Sigmoid colon (tissue), 7 donors: Measurements from ENCODE around the gene TEDC2. TPM values are rescaled to one million over a fixed set of nuclear protein-coding genes. Genes with fewer than 3 reads are reported as not detected.

ENCODE experiments used
- DNase-seq: peaks from one replicate; pipeline ENCODE4 v3.0.0-alpha.2; 2019
- H3K27ac ChIP-seq, 4 donors: fragments of 200-600 bp; sonication (generic); one replicate each; pipeline ENCODE4 v1.5.1; 2016 to 2019; ENCODE audit warnings: mild to moderate bottlenecking in 1 of 4
- H3K27me3 ChIP-seq, 3 donors: fragments of 200-600 bp; sonication (generic); one replicate each; pipeline ENCODE4 v1.5.1; 2019; ENCODE audit warnings: mild to moderate bottlenecking in 1 of 3
- H3K36me3 ChIP-seq, 4 donors: fragments of 200-600 bp; sonication (generic); one replicate each; pipeline ENCODE4 v1.5.1; 2016 to 2019
- H3K4me1 ChIP-seq, 4 donors: fragments of 200-600 bp; sonication (generic); one replicate each; pipeline ENCODE4 v1.5.1; 2017 to 2019
- H3K4me3 ChIP-seq, 4 donors: fragments of 200-600 bp; sonication (generic); one replicate each; pipeline ENCODE4 v1.5.1; 2017 to 2019; ENCODE audit warnings: mild to moderate bottlenecking in 2 of 4, moderate library complexity in 1 of 4
- H3K9me3 ChIP-seq, 4 donors: fragments of 200-600 bp in 3 of 4; sonication (generic) in 3 of 4; one replicate each; pipeline versions ENCODE4 v1.5.1 to v1.6.1; 2013 to 2019
- CTCF ChIP-seq, 4 experiments: fragments of 450-650 bp in 3 of 4; fragments of 200-600 bp in 1 of 4; IDR thresholded peaks; one replicate each; pipeline ENCODE4 v1.5.1; 2016 to 2019; ENCODE audit warnings: antibody characterized with exemption in 4 of 4, mild to moderate bottlenecking in 3 of 4, moderate library complexity in 2 of 4
- EP300 ChIP-seq, 4 donors: sonication (generic); formaldehyde crosslinking; IDR thresholded peaks; one replicate each; pipeline ENCODE4 v1.6.1; 2017; ENCODE audit warnings: antibody characterized with exemption in 4 of 4
- POLR2A ChIP-seq, 2 donors: fragments of 450-650 bp; IDR thresholded peaks; one replicate each; pipeline ENCODE4 v1.6.1; 2016; ENCODE audit warnings: antibody characterized with exemption in 2 of 2, mild to moderate bottlenecking in 2 of 2, moderate library complexity in 2 of 2
- POLR2AphosphoS5 ChIP-seq, 4 donors: sonication (generic); formaldehyde crosslinking; IDR thresholded peaks; one replicate each; pipeline ENCODE4 v1.6.1; 2017; ENCODE audit warnings: antibody characterized with exemption in 4 of 4
- WGBS, 2 donors: extraction: QIAGEN DNeasy Blood & Tissue Kit; methylation state at CpG; one replicate each; pipeline ENCODE4 v1.1.7; 2013; 5-methylcytosine and 5-hydroxymethylcytosine counted together
- intact Hi-C: fragments of 100-400 bp; cut with DNase I; formaldehyde crosslinking; loops from one replicate; pipeline ENCODE4 v1.15.1; 2023
- polyA plus RNA-seq, 3 donors: library from polyadenylated mRNA; stranded (reverse); fragments of 200-250 nt; gene quantifications; one replicate each; pipeline ENCODE4 v1.2.3, GENCODE V29; 2013
- total RNA-seq, 4 donors: library from RNA; depleted of rRNA; stranded (reverse); fragments of >200 nt; gene quantifications; one replicate each; pipeline ENCODE4 v1.1.0, GENCODE V29; 2016
- donor health status: healthy with polysubstance abuse.
- donor health status: Bipolar disorder and iron deficiency.
- donor health status: healthy.

The TEDC2 gene
- total and polyA plus RNA-seq, 7 donors = 0.60 to 10.6 (median 5.3) TPM; not detected in 3

DNA sequence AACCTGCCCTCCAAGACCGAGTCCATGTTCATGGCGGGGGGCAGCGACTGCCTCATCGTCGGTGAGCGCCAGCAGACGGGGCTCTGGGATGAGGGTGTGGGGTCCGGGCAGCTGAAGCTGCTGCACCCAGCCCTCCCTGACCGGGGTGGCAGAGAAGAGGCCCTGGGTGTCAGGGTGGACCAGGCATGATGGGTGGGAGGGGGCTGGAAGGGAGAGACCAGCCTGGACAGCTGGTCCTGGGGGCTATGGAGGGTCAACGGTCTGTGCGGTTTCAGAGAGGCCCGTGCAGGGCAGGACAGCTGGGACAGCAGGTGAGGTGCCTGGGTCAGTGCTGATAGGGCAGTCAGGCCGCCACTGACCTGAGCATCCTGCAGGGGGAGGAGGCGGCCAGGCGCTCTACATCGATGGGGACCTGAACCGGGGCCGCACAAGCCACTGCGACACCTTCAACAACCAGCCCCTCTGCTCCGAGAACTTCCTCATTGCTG is 40.6 kb downstream of the TEDC2 start:
- 87 to 90% methylated on average over 20 of the region's 20 CpGs for WGBS, 2 donors
- TF ChIP-seq EP300 (IDR thresholded peaks at IDR 0.05) = no peak
- no peak for TF ChIP-seq POLR2A (IDR thresholded peaks at IDR 0.05)
- no peak for TF ChIP-seq POLR2AphosphoS5 (IDR thresholded peaks at IDR 0.05)
- no peak for TF ChIP-seq CTCF (IDR thresholded peaks at IDR 0.05)
- Histone ChIP-seq H3K27me3 (no peaks in the 10 kb centered on the region), H3K36me3 (peaks cover 0 to 29% (median 7%) of the 10 kb centered on the region in 4 donors), H3K4me3 (no peak overlapping the region), H3K27ac (no peak overlapping the region), H3K4me1 (peaks cover 0 to 45% (median 25%) of the 10 kb centered on the region in 4 donors), H3K9me3 (no peaks in the 10 kb centered on the region)
- intact Hi-C loops = loop anchor here (2.0 to 10.0 kb wide), 4 partner anchors 26 to 226 kb away; partner anchors contain the start of genes CCNF and TBC1D24
- DNase-seq = no peak

GRCh38 chr16:2500918-2501750 is 41.2 kb downstream of the TEDC2 start:
- peak; percentile 93 for DNase-seq
- no peaks in the 10 kb centered on the region for H3K27me3 ChIP-seq
- 40% methylated on average over 23 of the region's 23 CpGs for WGBS, 2 donors
- peaks cover 0 to 27% (median 7%) of the 10 kb centered on the region in 4 donors for H3K36me3 ChIP-seq
- H3K27ac ChIP-seq = peak overlapping the region; percentile 36 to 70 (median 47)
- H3K4me1 ChIP-seq = peaks cover 0 to 45% (median 25%) of the 10 kb centered on the region in 4 donors
- H3K4me3 ChIP-seq = peak overlapping the region in 3 of 4 donors; percentile 1 to 40 (median 35)
- intact Hi-C loops = loop anchor here (1.0 to 10.0 kb wide), 5 partner anchors 26 to 226 kb away; partner anchors contain the start of genes ABCA3, CCNF and TBC1D24
- TF ChIP-seq POLR2A (IDR thresholded peaks at IDR 0.05) (no peak), POLR2AphosphoS5 (IDR thresholded peaks at IDR 0.05) (peak in 1 of 4 donors; percentile 23), CTCF (IDR thresholded peaks at IDR 0.05) (peak; percentile 98 to 99 (median 98)), EP300 (IDR thresholded peaks at IDR 0.05) (no peak)
- no peaks in the 10 kb centered on the region for H3K9me3 ChIP-seq

DNA sequence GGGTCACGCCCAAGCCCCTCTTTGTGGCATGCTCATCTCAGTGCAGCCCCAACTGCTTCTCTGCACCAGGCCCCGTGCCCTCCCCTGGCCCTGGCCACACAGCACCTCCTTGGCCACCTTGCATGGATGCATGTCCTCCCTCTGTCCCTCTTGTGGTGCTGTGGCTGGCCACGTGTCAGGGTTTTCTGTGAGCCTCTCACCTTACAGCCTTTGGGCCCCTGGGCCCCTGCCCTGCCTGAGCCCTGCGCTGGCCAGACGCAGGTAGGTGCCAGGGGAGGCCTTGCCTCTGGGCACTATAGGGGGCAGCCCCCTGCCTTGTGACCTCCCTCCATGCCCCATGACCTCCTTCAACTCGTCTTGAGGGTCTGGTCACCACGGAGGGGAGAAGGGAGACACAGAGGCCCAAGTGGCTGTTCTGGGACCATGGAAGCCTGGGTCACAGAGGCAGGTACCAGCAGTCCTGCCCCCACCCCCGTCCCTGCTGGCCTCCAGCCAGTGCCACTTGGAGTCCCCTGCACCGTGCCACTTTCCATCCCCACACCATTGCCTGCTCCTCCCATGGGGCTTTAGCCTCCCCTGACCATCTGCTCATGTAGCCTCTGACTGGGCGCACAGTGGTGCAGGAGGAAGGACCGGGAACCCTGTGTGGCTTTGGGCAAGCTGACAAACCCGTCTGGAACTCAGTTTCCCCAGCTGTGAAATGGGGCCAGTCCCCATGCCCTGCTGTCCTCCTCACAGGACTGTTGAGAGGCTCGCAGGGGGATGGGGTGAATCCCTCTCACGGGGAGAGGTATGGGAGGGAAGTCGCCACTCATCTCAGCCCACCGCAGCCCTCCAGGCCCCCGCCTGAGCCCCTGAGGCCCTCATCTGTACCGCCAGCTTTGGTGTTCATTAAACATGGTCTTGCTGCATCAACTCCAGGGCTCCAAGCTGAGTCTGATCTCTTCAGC is 42.3 kb downstream of the TEDC2 start:
- no peaks in the 10 kb centered on the region for H3K9me3 ChIP-seq
- H3K27me3 ChIP-seq = no peaks in the 10 kb centered on the region
- H3K36me3 ChIP-seq = peaks cover 0 to 16% (median 4%) of the 10 kb centered on the region in 4 donors
- TF ChIP-seq POLR2AphosphoS5 (IDR thresholded peaks at IDR 0.05) (no peak), POLR2A (IDR thresholded peaks at IDR 0.05) (no peak), CTCF (IDR thresholded peaks at IDR 0.05) (no peak), EP300 (IDR thresholded peaks at IDR 0.05) (no peak)
- peak overlapping the region in 1 of 4 donors; percentile 35 for H3K4me3 ChIP-seq
- H3K4me1 ChIP-seq = peaks cover 0 to 41% (median 25%) of the 10 kb centered on the region in 4 donors
- intact Hi-C loops = loop anchor here (1.0 to 10.0 kb wide), 5 partner anchors 27 to 227 kb away; partner anchors contain the start of genes ABCA3, CCNF and TBC1D24
- 86 to 88% methylated on average over 18 of the region's 18 CpGs for WGBS, 2 donors
- peak overlapping the region in 3 of 4 donors; percentile 43 to 70 (median 46) for H3K27ac ChIP-seq
- DNase-seq = no peak

- 92 to 94% methylated on average over 14 of the region's 14 CpGs for WGBS, 2 donors
These were observed 45.8 kb downstream of the TEDC2 start for GRCh38 chr16:2505695-2506094.

More at GRCh38 chr16:2505695-2506094, 45.8 kb downstream of the TEDC2 start:
- DNase-seq = no peak
- H3K27ac ChIP-seq = no peak overlapping the region
- no peak overlapping the region for H3K4me3 ChIP-seq
- no peak for TF ChIP-seq CTCF (IDR thresholded peaks at IDR 0.05)
- TF ChIP-seq POLR2AphosphoS5 (IDR thresholded peaks at IDR 0.05) = no peak
- TF ChIP-seq EP300 (IDR thresholded peaks at IDR 0.05) = no peak
- TF ChIP-seq POLR2A (IDR thresholded peaks at IDR 0.05) = no peak
- no peaks in the 10 kb centered on the region for H3K27me3 ChIP-seq
- intact Hi-C loops = loop anchor here (10.0 kb wide), 1 partner anchor 231 kb away; no protein-coding TSS in a partner anchor
- H3K4me1 ChIP-seq = peaks cover 0 to 25% (median 14%) of the 10 kb centered on the region in 4 donors
- no peaks in the 10 kb centered on the region for H3K36me3 ChIP-seq
- no peaks in the 10 kb centered on the region for H3K9me3 ChIP-seq
